Measurements from ENCODE around the gene AP5B1. TPM values are rescaled to one million over a fixed set of nuclear protein-coding genes. Genes with fewer than 3 reads are reported as not detected.
A peak's percentile ranks its signal among the peaks of the same experiment; 100 is the strongest.

Gene AP5B1
- total RNA-seq, 3 donors from 2014 or later = 15.5 to 19.3 (median 17.6) TPM

- Histone ChIP-seq H3K9me3 (no peaks in the 10 kb centered on the region), H3K4me3 (peak overlapping the region in 1 of 3 donors; percentile 16), H3K4me1 (peaks cover 0 to 14% of the 10 kb centered on the region in 2 donors), H3K27me3 (no peaks in the 10 kb centered on the region), H3K36me3 (no peaks in the 10 kb centered on the region), H3K27ac (peak overlapping the region; percentile 61 to 84)
- TF ChIP-seq CTCF (IDR thresholded peaks at IDR 0.05) (no peak), POLR2AphosphoS5 (IDR thresholded peaks at IDR 0.05) (peak in 1 of 3 donors; percentile 30), POLR2A (IDR thresholded peaks at IDR 0.05) (no peak)
- intact Hi-C loops (cut with DNase I; ENCODE audit: low total_unique reads) = loop anchor here (5.0 kb wide), 1 partner anchor 1708 kb away; the partner anchor contains the start of gene CABP2
- peak in 1 of 2 donors; percentile 82 for DNase-seq (ENCODE audit: low spot score in 2 of 2)
Observed at GRCh38 chr11:65814131-65814985, 33.6 kb upstream of the AP5B1 start.

GRCh38 chr11:65811764-65812475 lies 31.1 kb upstream of the AP5B1 start:
- TF ChIP-seq POLR2A (IDR thresholded peaks at IDR 0.05) (no peak), CTCF (IDR thresholded peaks at IDR 0.05) (no peak), POLR2AphosphoS5 (IDR thresholded peaks at IDR 0.05) (no peak)
- Histone ChIP-seq H3K4me1 (peaks cover 0 to 14% of the 10 kb centered on the region in 2 donors), H3K9me3 (no peaks in the 10 kb centered on the region), H3K36me3 (no peaks in the 10 kb centered on the region), H3K4me3 (no peak overlapping the region), H3K27ac (peak overlapping the region in 1 of 2 donors; percentile 10), H3K27me3 (no peaks in the 10 kb centered on the region)
- intact Hi-C loops (cut with DNase I; ENCODE audit: low total_unique reads) = loop anchor here (5.0 kb wide), 1 partner anchor 1710 kb away; the partner anchor contains the start of gene CABP2
- no peak for DNase-seq (ENCODE audit: low spot score in 2 of 2)

GRCh38 chr11:65810046-65810868 lies 29.5 kb upstream of the AP5B1 start:
- H3K4me1 ChIP-seq = peaks cover 0 to 11% of the 10 kb centered on the region in 2 donors
- TF ChIP-seq CTCF (IDR thresholded peaks at IDR 0.05) (no peak), POLR2A (IDR thresholded peaks at IDR 0.05) (no peak), POLR2AphosphoS5 (IDR thresholded peaks at IDR 0.05) (no peak)
- H3K4me3 ChIP-seq = no peak overlapping the region
- DNase-seq (ENCODE audit: low spot score in 2 of 2) = no peak
- H3K36me3 ChIP-seq = no peaks in the 10 kb centered on the region
- intact Hi-C loops (cut with DNase I; ENCODE audit: low total_unique reads) = loop anchor here (5.0 kb wide), 1 partner anchor 1712 kb away; the partner anchor contains the start of gene CABP2
- H3K9me3 ChIP-seq = no peaks in the 10 kb centered on the region
- H3K27ac ChIP-seq = no peak overlapping the region
- no peaks in the 10 kb centered on the region for H3K27me3 ChIP-seq

- no peaks in the 10 kb centered on the region for H3K9me3 ChIP-seq
- TF ChIP-seq CTCF (IDR thresholded peaks at IDR 0.05) (no peak), POLR2A (IDR thresholded peaks at IDR 0.05) (no peak), POLR2AphosphoS5 (IDR thresholded peaks at IDR 0.05) (no peak)
- H3K36me3 ChIP-seq = no peaks in the 10 kb centered on the region
- peaks cover 0 to 2% of the 10 kb centered on the region in 2 donors for H3K27me3 ChIP-seq
- H3K27ac ChIP-seq = no peak overlapping the region
- DNase-seq (ENCODE audit: low spot score in 2 of 2) = no peak
- H3K4me3 ChIP-seq = no peak overlapping the region
- peaks cover 0 to 7% of the 10 kb centered on the region in 2 donors for H3K4me1 ChIP-seq
- intact Hi-C loops (cut with DNase I; ENCODE audit: low total_unique reads) = no loop called here
Observed at GRCh38 chr11:65809496-65809895, 28.7 kb upstream of the AP5B1 start.
